GM23338 (cell line): ENCODE measurements around the gene ERO1B.

ENCODE experiments used
- CREB1 ChIP-seq: fragments of 250-450 bp; sonication (Bioruptor Pico); IDR thresholded peaks from 2 replicates; pipeline ENCODE4 v1.5.0; 2020; ENCODE audit warnings: low read depth, mild to moderate bottlenecking, moderate library complexity
- CTCF ChIP-seq, 2 experiments: fragments of 200-600 bp in 1 of 2; sonication (generic) in 1 of 2; conservative IDR thresholded peaks; 2 replicates each; pipeline versions ENCODE4 v1.5.1 to v1.6.1; 2016 to 2017; ENCODE audit warnings: antibody characterized with exemption in 2 of 2, low read depth in 2 of 2, mild to moderate bottlenecking in 2 of 2, moderate library complexity in 1 of 2
- EZH2 ChIP-seq: fragments of 200-600 bp; sonication (generic); IDR thresholded peaks from one replicate; pipeline ENCODE4 v1.8.0; 2017; ENCODE audit warnings: antibody characterized with exemption, mild to moderate bottlenecking, low read depth; ENCODE audit not compliant: unreplicated experiment
- POLR2AphosphoS5 ChIP-seq: IDR thresholded peaks from 2 replicates; pipeline ENCODE4 v1.6.1; 2016; ENCODE audit warnings: antibody characterized with exemption, low read depth
- REST ChIP-seq: IDR thresholded peaks from one replicate; pipeline ENCODE4 v1.6.1; 2018; ENCODE audit warnings: antibody characterized with exemption; ENCODE audit not compliant: unreplicated experiment

GRCh38 chr1:236206548-236206947 is 75.2 kb downstream of the ERO1B start:
- TF ChIP-seq REST (no peak), CTCF (conservative IDR thresholded peaks at IDR 0.05; ENCODE audit: low read depth in 2 of 2) (no peak), CREB1 (no peak), EZH2 (no peak), POLR2AphosphoS5 (no peak)
